CD4-positive, alpha-beta T cell treated with Interleukin-17A for 1 hour (primary cell): ENCODE results near the gene PGBD5.

Experiments used
- DNase-seq: peaks from one replicate; pipeline ENCODE4 v3.0.0-alpha.2; 2020

The PGBD5 gene

GRCh38 chr1:230371923-230372703, 54.0 kb downstream of the PGBD5 start:
- DNase-seq, result no peak

DNA sequence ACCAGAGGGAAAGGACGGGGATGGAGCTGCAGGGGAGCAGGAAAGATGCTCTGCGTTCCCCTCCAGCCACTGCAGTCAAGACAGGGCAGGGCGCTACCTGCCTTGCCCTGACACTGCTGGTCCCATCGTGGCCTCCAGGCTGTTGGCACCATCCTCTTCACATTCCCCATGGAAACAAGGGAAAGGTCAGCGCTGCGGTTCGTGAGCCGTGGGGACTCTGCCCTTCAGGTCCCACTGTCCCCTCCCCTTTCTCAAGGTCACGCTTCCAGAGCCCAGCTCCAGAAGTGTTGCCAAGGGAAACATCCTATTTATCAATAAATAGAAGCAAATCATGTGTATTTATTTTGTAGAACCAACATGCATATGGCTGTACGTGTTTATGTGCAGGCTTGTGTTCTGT, 56.0 kb downstream of the PGBD5 start:
- DNase-seq, result no peak

GRCh38 chr1:230368871-230369270, 57.3 kb downstream of the PGBD5 start:
- no peak for DNase-seq

DNA sequence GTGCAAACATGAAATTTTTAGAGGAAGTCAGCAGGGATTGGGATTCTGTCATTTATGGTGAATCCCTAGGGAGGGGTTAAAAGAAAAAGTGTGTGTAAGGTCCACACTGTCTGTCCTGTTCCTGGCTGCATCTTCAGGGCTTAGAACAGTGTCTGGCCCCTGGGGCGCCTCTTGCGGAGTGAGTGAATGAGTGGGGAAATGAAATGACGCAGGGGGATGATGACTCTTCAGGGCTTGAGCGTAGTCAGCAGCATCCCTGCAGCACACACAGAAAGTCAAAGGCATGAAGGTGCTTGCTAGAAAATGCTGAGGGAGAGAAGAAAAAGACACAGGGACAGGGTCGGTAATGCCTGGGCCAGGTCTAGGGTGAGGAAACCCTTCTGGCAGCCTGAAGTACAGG, 57.8 kb downstream of the PGBD5 start:
- DNase-seq, result no peak

DNA sequence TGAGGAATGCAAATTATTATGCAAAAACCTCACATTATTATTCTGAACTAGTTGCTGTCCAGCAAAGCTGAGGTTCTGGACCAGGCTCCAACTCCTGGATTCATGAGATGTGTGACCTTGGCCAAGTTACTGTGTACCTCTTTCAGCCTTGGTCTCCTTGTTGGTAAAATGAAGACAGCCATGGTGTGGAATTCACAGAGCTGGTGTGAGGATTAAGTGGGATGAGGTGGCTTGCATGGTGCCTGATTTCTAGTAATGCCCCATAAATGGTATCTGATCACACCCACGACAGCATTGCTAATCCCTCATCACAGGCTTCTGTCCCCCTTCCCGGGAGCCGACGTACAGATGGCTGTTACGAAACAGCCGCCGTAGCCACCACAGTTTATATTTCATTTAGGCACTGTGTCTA, 59.6 kb downstream of the PGBD5 start:
- DNase-seq, result no peak

- DNase-seq, result no peak
Observed at GRCh38 chr1:230365723-230366307, 60.3 kb downstream of the PGBD5 start.

GRCh38 chr1:230362949-230363348, 63.2 kb downstream of the PGBD5 start:
- DNase-seq, result no peak

DNA sequence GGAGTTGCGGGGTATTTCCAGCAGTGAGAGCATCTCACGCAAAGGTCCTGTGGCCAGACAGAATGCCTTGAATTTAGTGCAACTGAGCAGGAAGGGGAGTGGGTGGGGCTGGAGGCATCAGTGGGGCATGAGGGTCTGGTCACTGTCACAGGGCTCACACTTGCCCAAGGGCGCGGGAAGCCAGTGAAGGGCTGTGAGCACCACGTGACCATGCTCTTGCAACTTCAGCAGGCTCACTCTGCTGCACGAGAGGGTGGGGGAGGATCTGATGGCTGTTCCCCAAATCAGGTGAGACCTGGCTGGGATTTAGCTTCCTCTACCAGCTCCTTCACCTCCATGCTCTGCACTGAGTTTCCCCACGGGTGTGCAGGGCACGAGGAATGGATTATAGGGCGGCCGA, 64.2 kb downstream of the PGBD5 start:
- DNase-seq, result no peak

DNA sequence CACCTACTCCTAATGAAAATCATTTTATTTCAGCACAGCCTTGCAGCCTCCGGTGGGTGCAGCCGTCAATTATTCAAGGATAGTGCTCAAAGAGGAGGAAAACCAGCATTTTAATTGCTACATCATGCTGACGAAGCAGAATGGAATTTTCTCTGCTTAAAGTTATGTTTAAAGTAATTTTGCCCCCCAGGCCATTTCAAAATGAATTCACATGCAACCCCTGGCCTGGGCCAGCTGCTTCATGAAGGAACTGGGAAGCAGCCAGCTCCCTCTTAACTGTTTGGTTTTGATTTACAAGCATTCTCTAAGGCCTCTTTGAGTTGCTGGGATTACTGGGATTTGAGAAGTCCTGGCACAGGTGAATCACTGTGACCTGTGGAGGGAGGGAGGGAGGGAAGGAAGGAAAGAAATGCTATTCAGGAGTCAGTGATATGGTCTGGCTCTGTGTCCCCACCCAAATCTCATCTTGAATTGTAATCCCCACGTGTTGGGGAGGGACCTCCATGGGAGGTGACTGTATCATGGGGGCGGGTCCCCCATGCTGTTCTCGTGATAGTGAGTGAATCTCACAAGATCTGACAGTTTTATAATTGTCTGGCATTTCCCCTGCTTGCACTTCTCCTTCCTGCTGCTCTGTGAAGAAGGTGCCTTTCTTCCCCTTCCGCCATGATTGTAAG, 66.0 kb downstream of the PGBD5 start:
- no peak for DNase-seq

DNA sequence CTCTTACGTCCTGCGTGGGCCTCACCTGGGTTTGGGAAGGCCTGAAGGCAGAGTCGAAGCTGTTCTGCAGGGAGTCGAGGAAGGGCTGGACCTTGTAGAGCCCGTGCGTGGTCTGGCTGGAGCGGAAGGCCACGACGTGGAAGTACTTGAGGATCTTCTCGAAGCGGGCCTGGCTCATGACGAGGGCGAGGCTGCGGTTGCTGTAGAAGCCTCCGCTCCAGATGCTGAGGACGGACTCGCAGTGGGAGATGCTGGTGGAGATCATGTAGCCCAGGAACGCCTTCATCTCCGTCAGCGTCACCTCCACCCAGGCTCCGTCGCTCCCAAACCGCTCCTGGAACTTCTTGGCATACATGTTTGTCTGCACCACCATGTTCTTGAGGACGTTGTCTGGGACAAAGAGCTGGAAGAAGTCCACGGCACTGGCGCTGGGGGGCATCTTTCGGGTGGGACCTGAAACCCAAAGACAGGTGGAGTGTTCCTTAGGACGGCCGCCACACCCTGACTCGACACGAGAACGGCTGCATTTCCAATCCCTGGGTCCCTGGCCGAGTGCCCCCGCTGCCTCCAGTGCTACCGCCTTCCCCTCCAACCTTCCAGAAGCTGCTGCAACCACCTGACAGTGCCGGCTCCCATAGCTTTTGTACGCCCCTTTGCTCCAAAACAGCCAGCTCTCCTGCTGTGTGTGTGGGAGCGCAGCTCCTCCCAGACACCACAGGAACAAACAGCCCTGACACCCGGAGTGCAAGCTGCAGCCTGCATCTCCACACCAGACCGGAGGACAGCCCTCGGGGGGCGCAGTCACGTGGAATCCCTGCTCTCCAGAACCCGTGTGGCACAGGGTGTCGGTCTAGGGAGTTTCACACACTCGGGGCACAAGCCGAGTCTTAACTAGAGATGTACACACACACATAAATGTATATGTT, 69.0 kb downstream of the PGBD5 start:
- DNase-seq, result no peak

GRCh38 chr1:230356190-230356589, 69.9 kb downstream of the PGBD5 start:
- DNase-seq, result no peak

DNA sequence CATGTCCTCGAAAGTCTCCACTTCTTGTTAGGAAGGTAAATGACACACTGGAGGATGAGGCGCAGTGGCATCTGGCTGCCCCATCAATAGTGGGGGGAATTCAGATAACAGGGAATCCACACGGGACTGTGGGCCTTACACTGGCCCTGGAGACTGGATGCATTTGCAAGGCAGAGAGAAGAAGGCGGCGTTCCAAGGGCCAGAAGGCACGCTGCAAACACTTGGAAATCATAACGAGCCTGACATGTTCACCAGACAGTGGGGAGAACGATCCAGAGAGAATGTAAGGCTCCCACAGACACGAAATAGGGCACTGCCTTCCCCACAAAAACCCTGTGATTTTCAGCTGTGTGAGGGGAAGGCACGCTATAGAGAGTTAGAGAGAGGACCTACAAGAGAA, 70.5 kb downstream of the PGBD5 start:
- DNase-seq, result no peak

GRCh38 chr1:230355128-230355527, 71.0 kb downstream of the PGBD5 start:
- no peak for DNase-seq

GRCh38 chr1:230354005-230354404, 72.1 kb downstream of the PGBD5 start:
- no peak for DNase-seq

GRCh38 chr1:230352537-230352936, 73.6 kb downstream of the PGBD5 start:
- DNase-seq, result no peak

GRCh38 chr1:230351983-230352382, 74.1 kb downstream of the PGBD5 start:
- DNase-seq, result no peak

DNA sequence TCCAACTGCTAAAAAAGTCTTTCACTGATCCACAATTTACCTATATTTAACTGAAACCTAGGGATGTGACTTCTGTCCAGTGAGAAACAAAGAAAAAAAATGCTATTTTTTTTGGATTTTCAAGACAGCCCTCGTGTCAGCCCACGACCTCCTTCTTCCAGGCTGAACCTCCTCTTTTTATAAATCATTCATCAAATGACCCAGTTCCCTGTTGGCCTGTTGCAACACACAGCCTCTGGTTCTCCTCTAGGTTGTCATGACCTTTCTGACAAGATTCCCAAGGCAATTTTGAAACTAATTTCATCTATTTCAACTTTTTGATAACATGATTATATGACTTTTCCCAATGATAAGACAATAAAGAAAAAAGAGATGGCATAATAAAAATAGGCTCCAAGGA, 74.6 kb downstream of the PGBD5 start:
- DNase-seq, result no peak

- no peak for DNase-seq
Observed at GRCh38 chr1:230350208-230350921, 75.8 kb downstream of the PGBD5 start.

- no peak for DNase-seq
Observed at GRCh38 chr1:230349020-230349393, 77.1 kb downstream of the PGBD5 start.

GRCh38 chr1:230348386-230349019, 77.6 kb downstream of the PGBD5 start:
- no peak for DNase-seq

GRCh38 chr1:230347896-230348295, 78.2 kb downstream of the PGBD5 start:
- no peak for DNase-seq
